AG04449 (cell line): Measurements from ENCODE around the gene DOCK4.

Experiments used
- CTCF ChIA-PET: fragments of 350-600 bp; formaldehyde crosslinking; extraction: SDS; loops from one replicate; lab custom pipeline; 2021; ENCODE audit warnings: antibody characterized with exemption; lab: Yijun Ruan, JAX
- POLR2A ChIA-PET: fragments of 400-600, 350-600 bp; formaldehyde crosslinking; extraction: SDS; loops from one replicate; lab custom pipeline; 2020; ENCODE audit warnings: antibody characterized with exemption, inconsistent platforms; lab: Yijun Ruan, JAX
- DNase-seq: peaks from one replicate; pipeline ENCODE4 v3.0.0-alpha.2; 2010; ENCODE audit warnings: low read depth, low spot score
- H3K4me3 ChIP-seq: 2 replicates; pipeline ENCODE4 v1.5.1; 2011; ENCODE audit warnings: low read depth, mild to moderate bottlenecking, control low read depth, low read length
- TF ChIP-seq, protein P1 (sequence below): IDR thresholded peaks from one replicate; pipeline ENCODE4 v1.5.1; 2011; ENCODE audit warnings: mild to moderate bottlenecking, moderate library complexity, low read length, control low read depth, inconsistent platforms; ENCODE audit not compliant: insufficient read depth; ENCODE audit errors: missing control alignments

Gene DOCK4

DNA sequence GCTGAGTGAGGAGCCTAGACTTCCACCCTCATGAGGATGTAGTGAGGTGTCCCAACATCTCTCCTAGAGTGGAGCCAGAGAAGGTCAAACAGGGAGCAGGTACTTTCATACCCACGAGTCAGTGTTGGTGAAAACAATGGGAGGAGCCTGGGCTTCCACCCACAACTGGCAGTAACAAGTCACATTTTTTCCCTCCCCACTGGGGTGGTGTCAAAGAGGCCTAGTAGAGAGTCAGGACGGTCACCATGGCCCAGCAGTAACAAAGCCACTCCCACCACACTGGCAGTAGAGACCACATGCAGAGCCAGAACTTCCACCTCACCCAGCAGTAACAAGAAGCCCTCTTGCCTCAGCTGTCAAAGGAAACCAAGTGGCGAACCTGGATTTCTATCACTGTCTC is 363.7 kb downstream of the DOCK4 start:
- no peak overlapping the region for H3K4me3 ChIP-seq
- CTCF ChIA-PET: interaction anchor here (0.6 to 6.3 kb wide), 3 partner anchors 12 to 101 kb away, joined by 3 to 87 read pairs (median 5); no protein-coding TSS in a partner anchor
- no peak for DNase-seq
- TF ChIP-seq, protein P1, sequence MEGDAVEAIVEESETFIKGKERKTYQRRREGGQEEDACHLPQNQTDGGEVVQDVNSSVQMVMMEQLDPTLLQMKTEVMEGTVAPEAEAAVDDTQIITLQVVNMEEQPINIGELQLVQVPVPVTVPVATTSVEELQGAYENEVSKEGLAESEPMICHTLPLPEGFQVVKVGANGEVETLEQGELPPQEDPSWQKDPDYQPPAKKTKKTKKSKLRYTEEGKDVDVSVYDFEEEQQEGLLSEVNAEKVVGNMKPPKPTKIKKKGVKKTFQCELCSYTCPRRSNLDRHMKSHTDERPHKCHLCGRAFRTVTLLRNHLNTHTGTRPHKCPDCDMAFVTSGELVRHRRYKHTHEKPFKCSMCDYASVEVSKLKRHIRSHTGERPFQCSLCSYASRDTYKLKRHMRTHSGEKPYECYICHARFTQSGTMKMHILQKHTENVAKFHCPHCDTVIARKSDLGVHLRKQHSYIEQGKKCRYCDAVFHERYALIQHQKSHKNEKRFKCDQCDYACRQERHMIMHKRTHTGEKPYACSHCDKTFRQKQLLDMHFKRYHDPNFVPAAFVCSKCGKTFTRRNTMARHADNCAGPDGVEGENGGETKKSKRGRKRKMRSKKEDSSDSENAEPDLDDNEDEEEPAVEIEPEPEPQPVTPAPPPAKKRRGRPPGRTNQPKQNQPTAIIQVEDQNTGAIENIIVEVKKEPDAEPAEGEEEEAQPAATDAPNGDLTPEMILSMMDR: no peak
- POLR2A ChIA-PET: no interaction called here

DNA sequence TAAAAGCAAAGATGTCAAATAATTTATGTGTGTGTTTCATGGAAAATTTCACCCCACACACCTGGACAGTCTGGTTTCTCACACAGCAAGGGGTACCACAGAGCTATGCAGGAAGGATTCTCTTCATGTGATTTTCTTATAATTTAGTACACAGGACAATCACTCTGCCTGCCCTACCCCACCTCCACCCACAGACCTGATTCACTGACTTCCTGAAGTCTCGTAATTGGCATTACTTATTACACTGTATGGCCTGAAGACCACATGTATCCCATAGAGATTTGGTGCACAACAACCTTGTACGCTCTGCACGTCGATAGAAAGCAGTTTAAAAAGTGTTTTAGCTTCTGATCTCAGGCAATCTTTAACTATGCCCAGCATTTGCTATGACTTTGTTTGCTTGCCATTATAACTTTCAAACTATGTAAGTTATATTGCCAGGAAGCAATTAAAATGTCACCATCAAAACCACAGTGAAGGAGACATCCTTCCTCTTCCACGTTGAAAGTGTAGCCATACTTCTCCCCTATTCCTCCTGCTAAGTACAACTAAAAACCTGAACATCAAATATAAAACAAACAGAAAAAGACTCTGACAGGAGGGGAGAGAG is 364.5 kb downstream of the DOCK4 start:
- POLR2A ChIA-PET: no interaction called here
- TF ChIP-seq, protein P1: no peak
- CTCF ChIA-PET: interaction anchor here (1.9 to 6.3 kb wide), 2 partner anchors 13 to 100 kb away, joined by 5 to 87 read pairs; no protein-coding TSS in a partner anchor
- no peak overlapping the region for H3K4me3 ChIP-seq
- DNase-seq: peak; percentile 7

DNA sequence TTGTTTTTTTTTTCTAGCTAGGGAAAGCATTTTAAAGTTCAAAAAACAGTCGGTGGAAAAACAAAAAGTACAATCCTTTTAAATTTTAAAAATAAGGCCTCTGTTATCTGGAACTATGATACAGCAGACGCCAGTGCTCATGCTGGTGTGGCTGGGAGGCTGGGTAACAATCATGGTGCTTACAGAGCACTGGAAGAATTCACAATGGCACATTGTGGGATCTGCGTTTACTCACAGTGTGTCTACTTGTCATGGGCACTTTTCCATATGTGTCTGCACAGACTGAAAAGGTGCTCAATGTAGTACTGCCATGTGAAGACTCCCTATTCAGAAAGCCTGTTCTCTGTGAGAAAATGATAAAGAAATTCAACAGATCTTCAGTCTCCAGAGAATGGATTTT is 365.7 kb downstream of the DOCK4 start:
- no peak overlapping the region for H3K4me3 ChIP-seq
- TF ChIP-seq, protein P1: no peak
- ChIA-PET CTCF (interaction anchor here (9.4 kb wide), 1 partner anchor 14 kb away, joined by 83 read pairs; no protein-coding TSS in a partner anchor), POLR2A (no interaction called here)
- no peak for DNase-seq

DNA sequence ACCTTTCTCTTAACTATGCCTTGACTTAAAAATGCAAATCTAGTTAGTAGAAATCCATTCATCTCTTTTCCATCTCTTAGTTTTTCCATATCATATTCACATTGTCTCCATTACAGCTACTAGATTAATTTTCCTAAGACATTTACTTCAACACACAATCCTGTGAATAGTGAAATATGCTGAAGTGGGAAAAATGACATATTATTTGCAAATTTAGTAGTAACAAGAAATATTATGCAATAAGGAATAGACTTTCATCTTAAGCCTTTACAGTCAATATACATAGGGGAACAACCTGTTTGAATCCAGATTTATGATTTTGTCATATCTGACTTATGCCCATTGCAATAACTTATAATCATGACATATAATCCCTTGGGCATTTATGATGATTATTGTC is 366.9 kb downstream of the DOCK4 start:
- CTCF ChIA-PET: interaction anchor here (9.4 kb wide), 1 partner anchor 15 kb away, joined by 83 read pairs; no protein-coding TSS in a partner anchor

DNA sequence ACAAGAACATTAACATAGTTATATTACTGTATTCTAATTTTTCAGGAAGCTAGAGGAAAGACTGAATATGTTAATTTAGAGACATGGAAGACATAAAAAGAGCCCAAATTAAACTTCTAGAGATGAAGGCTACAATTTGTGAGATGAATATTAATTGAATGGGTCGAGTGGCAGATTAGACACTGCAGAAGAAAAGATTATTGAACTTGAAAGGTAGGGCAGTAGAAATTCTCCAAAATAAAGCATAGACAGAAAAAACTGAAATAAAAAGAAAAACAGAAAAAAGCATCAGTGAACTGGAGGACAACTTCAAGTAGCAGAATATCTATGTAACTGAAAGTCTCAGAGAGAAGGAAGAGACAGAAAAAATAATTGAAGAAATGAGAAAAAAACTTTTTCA is 369.6 kb downstream of the DOCK4 start:
- POLR2A ChIA-PET: no interaction called here
- no peak for DNase-seq
- CTCF ChIA-PET: interaction anchor here (9.4 kb wide), 1 partner anchor 18 kb away, joined by 83 read pairs; no protein-coding TSS in a partner anchor
- H3K4me3 ChIP-seq: no peak overlapping the region
- TF ChIP-seq, protein P1: no peak

More for the DNA sequence above, 366.9 kb downstream of the DOCK4 start:
- POLR2A ChIA-PET: no interaction called here
- TF ChIP-seq, protein P1: no peak
- DNase-seq: no peak
- H3K4me3 ChIP-seq: no peak overlapping the region

DNA sequence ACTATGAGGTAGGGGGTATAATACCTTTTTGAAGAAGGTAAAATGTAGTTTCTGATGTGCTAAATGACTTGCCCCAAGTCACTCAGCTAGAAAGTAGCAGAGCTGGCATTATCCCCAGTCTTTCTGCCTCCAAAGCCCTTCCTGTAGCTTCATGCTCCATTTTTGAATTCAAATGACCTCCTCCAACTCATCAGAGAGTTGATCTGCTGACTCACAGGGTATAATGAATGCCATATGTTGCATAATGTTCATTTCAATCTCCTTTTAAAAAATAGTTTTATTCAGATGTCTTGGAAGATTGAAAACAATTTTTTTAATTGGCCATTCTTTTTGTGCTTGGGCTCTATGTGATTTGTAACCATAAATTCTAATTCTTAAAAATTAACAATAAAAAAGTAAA is 371.1 kb downstream of the DOCK4 start:
- TF ChIP-seq, protein P1: no peak
- DNase-seq: peak; percentile 72
- POLR2A ChIA-PET: no interaction called here
- CTCF ChIA-PET: interaction anchor here (1.1 to 9.4 kb wide), 4 partner anchors 19 to 99 kb away, joined by 3 to 83 read pairs (median 4); no protein-coding TSS in a partner anchor
- no peak overlapping the region for H3K4me3 ChIP-seq
